DMS153 (cell line): ENCODE data around the gene ADGRG3.
"Not testable (repeated sequence)": the region's sequence is repeated elsewhere in the genome, so short reads cannot be mapped to it uniquely, and the experiment has no call there.

Experiments
- DNase-seq: peaks from one replicate; lab custom pipeline; 2025; lab: John Stamatoyannopoulos, UW

ADGRG3 gene

DNA sequence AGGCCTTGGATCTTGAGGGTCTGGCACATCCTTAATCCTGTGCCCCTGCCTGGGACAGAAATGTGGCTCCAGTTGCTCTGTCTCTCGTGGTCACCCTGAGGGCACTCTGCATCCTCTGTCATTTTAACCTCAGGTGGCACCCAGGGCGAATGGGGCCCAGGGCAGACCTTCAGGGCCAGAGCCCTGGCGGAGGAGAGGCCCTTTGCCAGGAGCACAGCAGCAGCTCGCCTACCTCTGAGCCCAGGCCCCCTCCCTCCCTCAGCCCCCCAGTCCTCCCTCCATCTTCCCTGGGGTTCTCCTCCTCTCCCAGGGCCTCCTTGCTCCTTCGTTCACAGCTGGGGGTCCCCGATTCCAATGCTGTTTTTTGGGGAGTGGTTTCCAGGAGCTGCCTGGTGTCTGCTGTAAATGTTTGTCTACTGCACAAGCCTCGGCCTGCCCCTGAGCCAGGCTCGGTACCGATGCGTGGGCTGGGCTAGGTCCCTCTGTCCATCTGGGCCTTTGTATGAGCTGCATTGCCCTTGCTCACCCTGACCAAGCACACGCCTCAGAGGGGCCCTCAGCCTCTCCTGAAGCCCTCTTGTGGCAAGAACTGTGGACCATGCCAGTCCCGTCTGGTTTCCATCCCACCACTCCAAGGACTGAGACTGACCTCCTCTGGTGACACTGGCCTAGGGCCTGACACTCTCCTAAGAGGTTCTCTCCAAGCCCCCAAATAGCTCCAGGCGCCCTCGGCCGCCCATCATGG lies 4.0 kb upstream of the ADGRG3 start:
- DNase-seq, result no peak

DNA sequence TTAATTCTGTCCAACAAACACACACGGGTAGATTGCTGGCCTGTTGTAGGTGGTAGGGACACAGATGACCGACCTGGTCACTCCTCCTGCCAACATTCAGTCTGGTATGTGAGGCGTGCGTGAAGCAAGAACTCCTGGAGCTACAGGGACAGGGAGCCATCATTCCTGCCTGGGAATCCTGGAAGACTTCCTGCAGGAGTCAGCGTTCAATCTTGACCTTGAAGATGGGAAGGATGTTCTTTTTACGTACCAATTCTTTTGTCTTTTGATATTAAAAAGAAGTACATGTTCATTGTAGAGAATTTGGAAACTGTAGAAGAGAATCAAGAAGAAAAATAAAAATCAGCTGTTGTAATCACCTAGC lies 3.5 kb upstream of the ADGRG3 start:
- DNase-seq, result no peak

DNA sequence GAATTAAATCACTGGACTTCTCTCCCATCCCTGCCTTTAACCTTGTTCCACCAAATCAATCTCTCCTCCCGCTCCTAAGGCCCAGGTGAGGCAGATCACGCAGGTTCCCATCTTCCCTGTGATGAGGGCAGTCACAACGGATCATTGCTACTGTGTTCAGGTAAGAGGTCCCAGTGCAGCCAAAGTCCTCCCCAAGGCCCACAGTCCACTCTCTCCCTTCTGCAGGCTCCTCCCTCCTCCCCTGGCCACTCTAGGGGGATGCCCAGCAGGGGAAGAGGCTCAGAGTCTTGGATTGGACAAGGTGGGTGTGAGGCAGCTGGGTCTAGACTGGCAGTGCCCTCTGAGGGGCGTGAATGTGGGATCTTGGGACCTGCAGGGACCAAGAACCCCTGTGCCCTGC lies 2.6 kb upstream of the ADGRG3 start:
- DNase-seq, result no peak

DNA sequence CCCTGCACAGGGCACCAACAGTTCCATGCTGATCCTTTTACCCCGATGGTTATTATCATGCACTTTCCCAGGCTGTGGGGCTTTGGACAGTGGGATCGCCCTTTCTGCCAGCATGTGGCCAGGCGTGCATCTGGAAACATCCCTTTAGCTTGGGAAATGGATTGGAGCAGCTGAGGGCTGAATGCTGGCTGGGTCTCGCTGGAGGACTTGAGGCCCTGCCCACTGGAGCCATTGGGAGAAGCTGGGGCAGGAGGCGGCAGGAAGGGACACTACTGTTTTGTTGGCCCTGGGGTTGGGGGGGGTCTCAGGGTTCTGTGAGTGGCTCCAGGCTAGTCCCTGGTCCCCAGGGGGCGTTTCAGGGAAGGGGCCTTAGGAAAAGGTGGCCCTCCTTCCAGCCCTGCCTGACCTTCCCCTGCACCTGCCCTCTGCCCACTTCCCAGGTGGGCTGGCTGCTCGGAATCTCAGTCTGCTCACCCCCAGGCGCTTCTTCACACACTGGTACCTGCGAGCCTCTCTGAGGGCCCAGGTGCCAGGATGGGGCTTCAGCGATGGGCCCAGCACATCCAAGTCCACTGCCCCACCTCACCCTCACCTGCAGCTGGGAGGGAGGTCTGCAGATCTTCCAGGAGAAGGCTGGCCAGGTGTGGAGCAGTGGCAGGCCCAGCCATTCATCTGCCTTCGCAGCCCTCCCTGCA lies 1.6 kb upstream of the ADGRG3 start:
- DNase-seq, result no peak

DNA sequence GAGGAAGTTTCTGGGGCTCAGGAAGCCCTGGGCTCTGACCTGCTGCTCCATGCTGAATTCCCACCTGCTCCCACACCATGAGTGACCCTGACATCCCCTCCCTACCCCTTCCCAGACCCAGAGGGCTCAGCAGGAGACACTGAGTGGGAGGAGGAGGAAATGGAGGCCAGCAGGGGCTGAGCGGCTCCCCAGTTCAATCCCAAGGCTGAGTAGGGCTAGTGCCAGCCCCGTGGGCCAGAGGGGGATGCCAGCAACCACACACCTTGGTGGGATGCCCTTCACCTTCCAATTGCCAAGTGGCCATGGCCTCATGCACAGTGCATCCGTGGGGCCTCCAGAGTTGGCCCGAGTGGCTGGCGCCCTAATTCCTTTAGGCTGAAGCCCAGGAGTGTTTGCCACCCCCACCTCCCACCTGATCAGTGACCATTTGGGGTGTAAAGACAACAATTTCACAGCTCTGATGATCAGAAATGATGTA lies 1.0 kb upstream of the ADGRG3 start:
- no peak for DNase-seq

DNA sequence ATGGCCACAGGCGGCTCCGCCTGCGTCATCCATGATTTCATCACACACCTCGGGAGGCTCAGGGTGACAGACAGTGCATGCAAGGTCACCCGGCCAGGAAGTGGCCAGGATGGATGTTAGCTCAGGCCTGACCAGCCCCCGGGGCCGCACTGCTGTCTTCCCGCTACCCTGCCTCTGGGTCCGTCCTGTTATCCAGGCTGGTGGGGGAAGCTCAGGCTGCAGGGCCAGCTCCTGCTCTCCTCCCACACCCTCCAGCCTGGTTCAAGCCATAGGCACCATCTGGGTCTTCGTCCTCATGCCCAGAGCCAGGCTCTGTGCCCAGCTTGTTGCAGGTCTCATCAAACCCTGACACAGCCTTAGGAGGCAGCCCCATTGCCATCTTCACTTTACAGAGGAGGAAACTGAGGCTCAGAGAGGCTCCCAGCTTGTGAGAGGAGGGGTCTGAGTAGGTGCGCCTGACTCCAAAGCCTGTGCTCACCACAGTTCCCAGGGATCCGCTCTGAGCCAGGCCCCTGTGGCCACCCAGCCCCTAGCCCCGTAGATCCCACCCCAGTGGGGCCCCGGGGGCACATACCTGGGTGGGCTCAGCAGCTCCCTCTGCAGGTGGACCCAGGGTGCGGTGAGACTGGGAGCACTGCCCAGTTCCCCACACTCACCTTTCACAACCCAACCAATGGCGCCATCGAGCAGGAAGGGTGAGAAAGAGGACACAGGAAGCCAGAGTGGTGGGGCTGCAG lies 412 bp upstream of the ADGRG3 start:
- no peak for DNase-seq

DNA sequence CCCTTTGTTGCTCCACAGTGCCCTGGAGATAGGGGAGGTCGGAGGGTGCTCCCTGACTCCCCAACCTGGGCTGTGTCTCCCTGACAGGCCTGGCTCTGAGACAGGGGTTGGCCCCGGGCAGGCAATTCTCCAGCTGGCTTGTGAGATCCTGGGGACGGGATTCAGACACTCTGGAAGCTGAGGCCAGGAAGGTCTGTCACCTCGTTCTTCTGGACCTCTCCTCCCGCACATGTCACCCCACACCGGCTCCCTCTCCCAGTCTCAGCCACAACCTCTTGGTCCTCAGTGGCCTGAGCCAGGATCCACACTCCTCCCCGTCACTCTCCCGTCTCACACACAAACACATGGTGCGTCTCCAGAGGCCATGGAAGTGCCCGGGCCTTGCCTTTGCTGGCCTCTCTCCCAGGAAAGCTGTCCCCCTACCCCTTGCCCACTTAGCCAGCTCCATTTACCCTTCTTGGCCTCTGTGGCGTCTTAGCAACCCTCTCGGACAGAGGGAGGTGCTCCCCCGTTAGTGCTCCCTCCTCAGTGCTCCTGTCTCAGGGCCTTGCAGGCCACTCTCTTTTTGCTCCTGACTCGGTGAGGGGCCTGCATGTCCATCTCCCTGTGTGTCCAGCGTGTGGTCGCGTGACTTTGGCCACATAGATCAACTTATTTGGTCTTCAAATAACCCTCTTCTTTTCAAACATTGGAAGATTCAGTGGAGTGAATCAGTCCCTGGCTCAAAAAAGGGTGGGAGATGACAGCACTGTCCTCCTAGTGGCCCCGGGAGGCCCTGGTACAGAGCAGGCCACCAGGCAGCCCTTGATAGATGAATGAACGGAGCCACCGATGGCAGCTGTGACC lies 747 bp downstream of the ADGRG3 start:
- no peak for DNase-seq

DNA sequence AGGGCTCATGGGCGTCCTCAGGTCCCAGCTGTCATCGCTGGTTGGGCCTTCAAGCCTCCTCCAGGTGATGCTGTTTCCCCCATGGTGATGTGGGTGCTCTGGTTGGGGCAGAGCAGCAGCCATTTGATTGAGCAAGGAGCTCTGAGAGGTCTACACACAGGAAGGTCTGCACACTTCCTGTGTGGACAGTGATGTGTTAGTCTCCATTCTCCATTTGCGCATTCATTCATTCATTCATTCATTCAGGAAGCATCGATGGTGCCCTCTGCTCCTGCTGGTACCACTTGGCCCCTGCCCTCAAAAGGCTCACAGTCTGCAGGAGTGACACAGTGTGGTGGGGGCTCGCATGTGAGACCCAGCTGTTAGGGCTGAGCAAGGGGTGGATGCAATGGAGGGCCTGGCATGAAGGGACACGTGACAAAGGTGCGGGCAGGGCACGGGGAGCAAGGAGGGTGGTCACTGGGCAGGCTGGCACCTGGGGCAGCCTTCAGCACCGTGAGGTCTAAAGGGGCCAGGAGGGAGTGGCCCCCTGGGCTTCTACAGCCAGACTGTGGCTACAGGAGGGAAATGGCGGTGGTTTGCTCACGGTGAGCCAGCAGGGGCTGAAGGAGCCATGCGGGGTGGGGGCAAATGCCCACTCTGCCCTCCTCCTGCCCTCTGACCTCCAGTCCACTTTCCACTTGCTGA lies 1.5 kb downstream of the ADGRG3 start:
- DNase-seq, result no peak

DNA sequence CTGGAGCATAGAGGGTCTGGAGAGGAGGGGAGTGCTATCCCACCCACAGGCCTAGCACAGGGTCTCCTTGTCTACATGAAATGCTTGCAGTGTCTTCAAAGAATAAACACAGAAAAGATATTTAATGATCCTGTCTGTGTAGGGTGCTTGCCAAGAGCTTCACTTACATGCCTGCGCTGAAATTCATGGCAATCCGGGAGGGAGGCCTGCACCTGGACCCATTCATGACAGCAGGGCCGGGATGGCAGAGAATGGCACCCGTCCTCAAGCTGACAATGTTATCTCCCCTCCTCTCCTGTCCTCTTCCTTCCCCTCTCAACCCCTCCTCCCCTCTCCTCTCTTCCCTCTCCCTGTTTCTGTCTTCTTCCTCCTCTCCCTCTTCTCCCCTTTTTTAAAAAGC lies 2.1 kb downstream of the ADGRG3 start:
- DNase-seq, result no peak

DNA sequence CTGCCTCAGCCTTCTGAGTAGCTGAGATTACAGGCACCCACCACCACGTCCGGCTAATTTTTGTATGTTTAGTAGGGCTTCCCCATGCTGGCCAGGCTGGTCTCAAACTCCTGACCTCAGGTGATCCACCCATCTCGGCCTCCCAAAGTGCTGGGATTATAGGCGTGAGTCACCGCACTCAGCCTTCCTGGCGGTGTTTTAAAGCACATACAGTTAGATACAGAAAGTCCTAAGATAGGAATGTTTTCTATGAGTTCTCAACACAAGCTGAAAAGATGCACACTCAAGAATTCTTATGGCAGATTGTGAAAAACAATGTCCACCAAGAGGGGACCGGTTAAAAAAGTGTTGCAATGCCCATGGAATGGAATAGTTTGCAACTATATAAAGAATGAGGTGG lies 3.3 kb downstream of the ADGRG3 start:
- DNase-seq, result not testable (repeated sequence)

DNA sequence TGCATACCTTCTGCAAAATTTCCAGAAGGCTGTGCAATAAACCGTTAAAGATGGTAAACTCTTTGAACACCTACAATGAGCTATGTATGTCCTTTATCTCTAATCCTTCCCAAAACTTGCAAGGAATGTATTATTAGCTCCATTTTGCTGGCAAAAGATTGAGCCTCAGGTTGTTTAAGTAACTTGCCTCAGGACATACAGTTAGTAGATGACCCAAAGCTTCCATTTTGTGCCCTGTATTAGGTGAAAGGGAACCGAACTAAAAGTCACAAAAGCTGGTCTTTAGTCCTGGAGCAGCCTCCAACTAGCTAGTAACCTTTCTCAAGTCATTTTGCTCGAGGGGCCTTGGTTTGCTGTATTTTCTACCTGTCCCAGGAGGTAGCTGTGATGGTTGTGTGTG lies 4.3 kb downstream of the ADGRG3 start:
- DNase-seq, result no peak

DNA sequence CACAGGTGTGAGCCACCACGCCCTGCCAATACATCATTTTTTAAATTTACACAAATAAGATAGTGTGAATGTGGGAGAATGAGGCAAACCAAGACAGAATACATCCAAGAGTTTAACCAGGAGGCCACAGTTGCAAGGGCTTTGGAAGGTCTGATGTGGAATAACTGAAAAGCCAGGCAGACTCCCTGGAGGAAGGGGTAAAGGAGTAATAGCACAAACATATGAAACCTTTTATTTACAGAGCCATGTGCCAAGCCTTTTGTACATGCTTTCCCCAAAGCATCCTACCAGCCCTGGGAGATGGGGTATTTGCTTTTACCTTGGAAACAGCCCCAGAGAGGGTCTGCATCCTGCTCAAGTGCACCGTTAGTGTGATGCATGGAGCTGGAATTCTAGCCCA lies 4.7 kb downstream of the ADGRG3 start:
- no peak for DNase-seq

DNA sequence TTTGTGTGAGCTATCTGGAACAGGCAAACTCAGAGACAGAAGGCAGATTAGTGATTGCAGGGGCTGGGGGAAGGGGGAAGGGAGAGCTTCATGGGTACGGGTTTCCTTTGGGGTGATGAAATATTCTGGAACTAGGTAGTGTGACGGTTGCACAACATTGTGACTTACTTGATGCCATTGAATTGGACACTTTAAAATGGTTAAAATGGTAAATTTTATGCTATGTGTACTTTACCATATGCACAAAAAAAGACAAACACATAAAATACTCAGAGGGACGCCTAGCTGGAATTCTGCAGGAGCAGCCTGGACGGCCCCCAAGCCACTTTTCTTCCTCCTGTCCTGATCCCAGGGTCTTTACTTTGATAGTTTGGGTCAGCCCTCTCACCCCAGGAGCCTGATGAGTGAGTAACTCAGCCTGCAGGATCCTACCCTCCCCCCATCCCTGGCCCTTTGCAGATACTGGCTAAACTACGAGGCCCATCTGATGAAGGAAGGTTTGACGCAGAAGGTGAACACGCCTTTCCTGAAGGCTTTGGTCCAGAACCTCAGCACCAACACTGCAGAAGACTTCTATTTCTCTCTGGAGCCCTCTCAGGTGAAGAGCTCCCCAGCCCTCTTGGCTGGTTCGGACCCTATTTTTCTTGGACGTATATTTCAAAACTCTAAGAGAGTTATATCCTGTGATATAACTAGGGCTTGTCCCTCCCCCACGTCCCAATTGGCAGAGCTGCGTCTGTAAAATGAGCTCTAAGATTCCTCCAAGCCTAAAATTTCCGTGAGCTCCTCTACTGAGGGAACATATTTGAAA lies 7.8 kb downstream of the ADGRG3 start:
- DNase-seq, result no peak

DNA sequence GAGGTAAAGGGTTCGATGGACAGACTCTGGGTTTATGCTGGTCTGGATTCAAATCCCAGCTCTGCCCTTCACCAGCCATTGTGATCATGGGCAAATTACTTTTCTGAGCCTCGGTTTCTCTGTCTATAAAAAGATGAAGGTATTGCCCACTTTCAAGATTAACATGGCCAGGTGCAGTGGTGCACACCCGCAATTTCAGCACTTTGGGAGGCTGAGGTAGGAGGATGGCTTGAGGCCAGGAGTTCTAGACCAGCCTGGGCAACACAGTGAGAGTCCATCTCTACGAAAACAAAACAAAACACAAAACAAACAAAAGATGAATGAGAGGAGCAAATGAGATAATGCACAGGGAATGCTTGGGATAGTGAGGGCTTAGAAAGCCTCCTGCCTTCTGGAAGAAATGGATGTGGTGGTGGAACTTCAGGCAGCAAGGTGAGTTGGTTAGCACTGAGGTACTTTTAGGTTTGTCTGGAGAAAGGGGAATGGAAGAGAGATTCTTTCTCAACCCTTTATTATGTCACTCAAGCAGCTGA lies 8.5 kb downstream of the ADGRG3 start:
- no peak for DNase-seq

DNA sequence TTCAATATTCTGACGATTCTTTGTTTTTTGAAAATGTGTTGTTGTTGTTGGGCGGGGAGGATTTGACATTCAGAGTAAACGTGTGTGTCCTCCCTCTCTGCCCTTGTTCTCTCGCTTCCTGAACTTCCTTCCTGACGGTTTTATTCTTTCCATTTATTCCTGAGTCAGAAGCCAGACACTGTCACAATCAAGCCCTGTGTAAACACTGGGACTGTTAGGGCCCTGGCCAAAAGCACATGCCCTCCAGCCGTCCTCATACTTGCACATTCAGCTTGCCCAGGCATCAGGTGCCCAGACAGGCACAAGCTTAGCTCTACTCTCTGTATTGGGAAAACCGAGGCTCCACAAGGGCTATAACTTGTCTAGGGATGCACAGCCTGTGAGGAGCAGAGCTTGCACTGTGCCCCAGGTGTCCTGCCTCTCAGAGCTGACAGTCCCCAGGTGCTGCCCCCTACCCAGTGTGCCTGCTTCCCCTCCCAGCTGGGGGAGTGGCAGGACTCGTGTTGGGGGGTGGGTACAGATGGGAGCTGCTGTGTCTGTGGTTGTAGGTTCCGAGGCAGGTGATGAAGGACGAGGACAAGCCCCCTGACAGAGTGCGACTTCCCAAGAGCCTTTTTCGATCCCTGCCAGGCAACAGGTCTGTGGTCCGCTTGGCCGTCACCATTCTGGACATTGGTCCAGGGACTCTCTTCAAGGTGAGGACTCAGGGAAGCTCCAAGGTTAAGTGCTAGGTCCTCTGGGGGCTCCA lies 9.7 kb downstream of the ADGRG3 start:
- DNase-seq, result peak; percentile 27

DNA sequence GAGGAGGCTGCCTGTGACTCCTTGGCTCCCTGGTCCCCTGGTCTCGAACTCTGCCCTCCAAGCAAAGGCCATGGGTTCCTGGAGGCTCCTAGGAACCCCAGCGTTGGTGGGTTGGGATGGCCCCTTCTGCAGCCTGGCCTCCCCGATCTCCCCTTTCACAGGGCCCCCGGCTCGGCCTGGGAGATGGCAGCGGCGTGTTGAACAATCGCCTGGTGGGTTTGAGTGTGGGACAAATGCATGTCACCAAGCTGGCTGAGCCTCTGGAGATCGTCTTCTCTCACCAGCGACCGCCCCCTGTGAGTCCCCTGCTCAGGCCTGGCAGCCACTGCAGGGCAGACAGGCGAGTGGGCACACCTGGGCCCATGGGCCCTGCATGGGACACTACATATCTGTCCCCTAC lies 10.9 kb downstream of the ADGRG3 start:
- DNase-seq, result no peak

DNA sequence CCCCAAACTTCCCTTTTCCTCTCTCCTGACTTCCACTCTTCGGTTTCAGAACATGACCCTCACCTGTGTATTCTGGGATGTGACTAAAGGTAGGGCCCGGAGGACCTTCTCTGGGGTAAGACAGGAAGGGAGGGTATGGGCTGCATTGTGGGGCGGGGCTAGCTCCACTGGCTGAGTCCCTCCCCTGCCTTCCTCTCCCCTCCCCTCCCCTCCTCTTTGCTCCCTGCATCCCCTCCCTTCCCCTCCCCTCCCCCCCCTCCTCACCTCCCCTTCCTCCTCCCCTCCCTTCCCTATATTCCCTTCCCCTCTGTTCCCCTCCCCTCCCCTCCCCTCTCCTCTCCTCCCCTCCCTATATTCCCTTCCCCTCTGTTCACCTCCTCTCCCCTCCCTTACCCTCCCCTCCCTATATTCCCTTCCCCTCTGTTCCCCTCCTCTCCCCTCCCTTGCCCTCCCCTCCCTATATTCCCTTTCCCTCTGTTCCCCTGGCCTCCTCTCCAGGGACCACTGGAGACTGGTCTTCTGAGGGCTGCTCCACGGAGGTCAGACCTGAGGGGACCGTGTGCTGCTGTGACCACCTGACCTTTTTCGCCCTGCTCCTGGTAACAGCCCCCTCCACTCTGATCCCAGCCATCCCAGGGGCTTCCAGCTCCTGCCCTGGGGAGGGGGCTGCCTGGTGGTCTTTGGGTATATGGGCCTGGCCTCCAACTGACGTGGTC lies 11.8 kb downstream of the ADGRG3 start:
- DNase-seq, result no peak

DNA sequence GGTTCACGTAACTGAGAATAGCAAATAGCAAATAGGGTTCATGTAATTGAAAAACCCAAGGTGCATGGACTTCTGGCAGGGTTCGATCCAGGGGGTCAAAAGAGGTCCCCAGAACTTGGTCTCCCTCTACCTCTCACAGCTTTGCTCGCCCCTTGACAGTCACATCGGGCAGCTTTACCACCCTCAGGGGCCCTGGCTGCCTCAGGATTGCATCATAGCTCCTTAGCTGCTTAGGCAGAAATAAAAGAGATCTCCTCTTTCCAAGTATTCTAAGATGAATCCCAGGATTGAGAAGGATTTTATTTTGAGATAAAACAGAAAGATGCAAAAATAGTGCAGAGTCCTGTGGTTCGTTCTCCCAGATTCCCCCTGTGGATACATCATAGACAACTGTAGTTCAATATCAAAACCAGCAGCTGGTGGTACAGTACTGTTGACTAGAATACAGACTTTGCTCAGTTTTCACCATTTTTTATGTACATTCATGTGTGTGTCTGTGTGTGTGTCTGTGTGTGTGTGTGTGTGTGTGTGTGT lies 12.8 kb downstream of the ADGRG3 start:
- no peak for DNase-seq
